ENCODE data around the gene ZNF268.

Gene ZNF268

DNA sequence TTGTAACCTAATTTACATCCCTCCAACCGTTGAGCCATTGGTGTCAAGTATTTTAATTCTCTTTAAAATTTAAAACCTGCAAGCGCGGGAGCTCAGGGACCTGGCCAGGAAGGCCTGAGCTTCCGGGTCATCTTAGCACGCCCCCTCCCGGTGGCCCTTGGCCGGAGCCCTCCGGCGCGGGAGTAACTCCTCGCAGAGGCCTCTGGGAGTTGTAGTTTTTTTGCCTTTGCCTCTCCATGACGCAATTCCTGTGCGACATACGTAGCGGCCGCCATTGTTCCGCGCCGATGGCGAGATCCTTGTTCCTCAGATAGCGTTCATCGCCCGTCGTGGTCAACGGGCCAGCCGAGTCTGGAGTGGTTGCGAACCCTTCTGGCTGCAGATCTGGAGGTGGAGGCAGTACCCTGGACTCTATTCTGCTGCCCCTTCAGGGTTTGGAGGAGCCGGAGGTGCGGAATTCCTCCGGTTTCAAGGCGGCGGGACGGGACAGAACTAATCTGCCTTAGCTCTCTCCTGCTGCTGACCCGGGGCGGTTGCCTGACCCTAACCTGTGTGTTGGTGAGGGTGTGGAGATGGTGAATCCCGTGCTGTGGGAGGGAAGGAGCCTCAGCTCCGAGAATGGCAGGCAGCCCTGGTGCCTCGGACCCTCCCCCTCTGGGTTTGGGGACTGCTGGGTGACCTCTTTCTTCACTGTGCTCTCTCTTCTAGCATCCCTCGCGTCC, at the start of gene ZNF268:
TSS of gene ZNF268 (plus strand) at position 258 of the 722 bp plus-strand sequence. CDS start 503 bp downstream, outside the sequence.
- in situ Hi-C loops (cut with MboI; ENCODE audit: low sequenced_read_pairs) = no loop called here

DNA sequence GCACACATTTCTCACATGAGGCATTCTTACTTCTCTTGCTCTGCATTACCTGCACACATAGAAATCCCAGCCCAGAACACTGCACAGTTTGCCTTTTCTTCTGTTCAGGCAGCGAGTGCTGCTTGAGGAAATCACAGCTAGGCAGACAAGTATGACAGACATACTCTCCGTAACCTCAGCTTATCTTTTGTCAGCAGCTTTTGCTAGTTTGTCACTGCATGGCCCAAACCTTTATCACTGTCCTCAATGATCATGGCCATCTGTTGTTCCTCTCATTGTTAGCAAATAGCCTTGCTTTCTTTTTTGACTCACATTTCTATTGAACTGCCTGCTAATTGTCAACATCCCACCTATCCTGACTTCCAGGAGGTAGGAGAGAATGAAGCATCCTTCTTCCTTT, 45.5 kb upstream of the ZNF268 start:
- in situ Hi-C loops (cut with MboI; ENCODE audit: low sequenced_read_pairs) = no loop called here

DNA sequence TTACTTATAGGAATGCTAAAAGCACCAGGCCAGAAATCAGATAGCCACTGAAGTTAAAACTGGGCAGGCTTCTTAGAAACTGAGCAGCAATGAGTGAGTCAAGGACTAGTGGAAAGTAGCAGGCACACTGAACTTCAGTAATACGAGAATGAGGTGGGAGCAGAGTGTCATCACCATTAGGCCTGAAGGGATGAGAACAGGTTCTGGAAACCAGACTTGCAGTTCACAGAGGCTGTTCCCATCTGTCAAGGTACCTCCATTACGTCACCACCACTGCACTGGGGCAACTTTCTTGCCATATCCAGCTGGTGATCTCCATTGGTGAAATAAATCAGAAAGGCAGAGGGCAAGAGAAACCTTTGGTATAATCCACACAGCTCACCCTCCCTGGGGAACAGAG, 35.3 kb upstream of the ZNF268 start:
- in situ Hi-C loops (cut with MboI; ENCODE audit: low sequenced_read_pairs) = no loop called here

DNA sequence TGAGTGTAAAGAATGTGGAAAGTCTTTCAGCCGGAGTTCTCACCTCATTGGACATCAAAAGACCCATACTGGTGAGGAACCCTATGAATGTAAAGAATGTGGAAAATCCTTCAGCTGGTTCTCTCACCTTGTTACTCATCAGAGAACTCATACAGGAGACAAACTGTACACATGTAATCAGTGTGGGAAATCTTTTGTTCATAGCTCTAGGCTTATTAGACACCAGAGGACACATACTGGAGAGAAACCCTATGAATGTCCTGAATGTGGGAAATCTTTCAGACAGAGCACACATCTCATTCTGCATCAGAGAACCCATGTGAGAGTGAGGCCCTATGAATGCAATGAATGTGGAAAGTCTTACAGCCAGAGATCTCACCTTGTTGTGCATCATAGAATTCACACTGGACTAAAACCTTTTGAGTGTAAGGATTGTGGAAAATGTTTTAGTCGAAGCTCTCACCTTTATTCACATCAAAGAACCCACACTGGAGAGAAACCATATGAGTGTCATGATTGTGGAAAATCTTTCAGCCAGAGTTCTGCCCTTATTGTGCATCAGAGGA, 25.1 kb upstream of the ZNF268 start:
- in situ Hi-C loops (cut with MboI; ENCODE audit: low sequenced_read_pairs) = no loop called here

DNA sequence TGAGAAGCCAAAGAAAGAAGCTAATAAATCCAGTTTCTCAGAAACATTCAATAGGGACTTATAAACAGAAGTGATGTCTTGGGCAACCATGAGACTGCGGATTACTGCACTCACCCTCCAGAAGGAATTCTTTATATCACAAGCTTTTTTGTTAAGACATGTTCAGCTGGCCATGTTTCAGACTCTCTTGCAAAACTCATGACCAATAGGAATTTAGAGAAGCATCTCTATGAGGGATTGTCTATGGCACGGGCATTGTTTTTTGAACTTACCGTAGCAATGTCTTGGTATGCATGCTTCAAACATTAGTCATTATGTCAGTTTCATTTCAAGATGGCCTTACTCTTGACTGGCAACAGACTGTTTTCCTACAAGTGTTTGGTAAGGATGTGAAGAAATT, 15.5 kb upstream of the ZNF268 start:
- in situ Hi-C loops (cut with MboI; ENCODE audit: low sequenced_read_pairs) = no loop called here

DNA sequence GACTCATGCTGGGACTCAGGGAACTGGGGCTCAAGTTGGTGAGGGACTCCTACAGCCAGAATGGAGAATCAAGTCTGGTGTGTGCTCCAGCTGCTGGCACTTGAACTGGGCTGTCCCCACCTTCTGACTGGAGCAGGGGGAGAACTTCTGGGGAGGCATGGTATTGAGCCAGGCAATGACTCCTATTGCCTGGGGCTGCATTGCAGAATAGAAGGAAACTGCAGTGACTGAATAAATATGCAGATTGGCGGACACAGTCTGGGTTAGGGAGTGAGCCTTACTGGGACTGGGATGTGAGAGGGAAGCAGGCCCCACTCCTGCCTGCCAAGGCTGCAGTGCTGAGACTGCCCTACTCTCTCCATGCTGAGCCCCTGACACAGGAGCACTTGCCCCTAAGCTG, 8.8 kb upstream of the ZNF268 start:
- in situ Hi-C loops (cut with MboI; ENCODE audit: low sequenced_read_pairs) = no loop called here

DNA sequence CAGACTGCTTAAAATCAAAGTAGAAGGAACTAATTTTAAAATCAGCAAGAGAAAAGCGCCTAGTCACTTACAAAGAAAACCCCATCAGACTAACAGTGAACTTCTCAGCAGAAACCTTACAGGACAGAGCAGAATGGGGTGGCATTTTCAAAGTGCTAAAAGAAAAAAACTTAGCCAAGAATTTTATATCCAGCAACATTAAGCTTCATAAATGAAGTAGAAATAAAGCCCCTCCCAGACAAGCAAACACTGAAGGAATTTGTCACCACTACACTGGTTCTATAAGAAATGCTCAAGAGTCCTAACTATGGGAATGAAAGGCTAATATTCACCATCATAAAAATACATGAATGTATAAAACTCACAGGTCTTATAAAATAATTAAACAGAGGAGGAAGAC, 6.4 kb upstream of the ZNF268 start:
- in situ Hi-C loops (cut with MboI; ENCODE audit: low sequenced_read_pairs) = no loop called here

DNA sequence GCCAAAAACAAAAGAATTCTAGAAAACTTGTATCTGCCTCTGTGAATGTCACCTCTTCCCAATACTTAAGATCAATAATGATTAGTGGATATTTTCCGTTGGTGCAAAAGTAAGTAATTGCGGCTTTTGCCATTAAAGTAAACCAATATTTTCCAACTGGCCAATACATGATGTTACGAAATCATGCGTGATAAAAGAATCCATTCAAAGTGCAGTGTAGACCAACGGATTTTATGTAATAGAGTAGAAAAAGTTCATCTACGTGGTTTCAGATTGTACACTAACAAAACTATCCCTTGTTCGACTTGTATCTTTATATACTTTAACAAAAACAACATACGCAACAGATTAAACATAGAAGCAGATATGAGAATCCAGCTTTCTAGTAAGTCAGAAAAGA, 626 bp upstream of the ZNF268 start:
- in situ Hi-C loops (cut with MboI; ENCODE audit: low sequenced_read_pairs) = no loop called here

DNA sequence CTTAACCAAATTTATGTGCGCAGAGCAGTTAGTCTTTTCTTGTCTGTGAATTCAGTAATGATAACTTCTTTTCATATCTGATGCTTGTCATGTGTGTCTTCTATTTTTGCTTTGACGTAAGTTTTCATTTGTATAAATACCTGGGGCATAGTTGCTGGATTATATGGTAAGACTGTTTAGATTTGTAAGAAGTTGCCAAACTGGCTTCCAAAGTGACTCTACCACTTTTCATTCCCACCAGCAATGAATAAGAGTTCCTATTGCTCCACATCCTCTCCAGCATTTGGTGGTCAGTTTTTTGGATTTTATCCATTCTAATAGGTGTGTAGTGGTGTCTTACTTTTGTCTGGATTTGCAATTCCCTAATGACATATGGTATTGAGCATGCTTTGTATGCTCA, 8.9 kb downstream of the ZNF268 start:
- in situ Hi-C loops (cut with MboI; ENCODE audit: low sequenced_read_pairs) = no loop called here

DNA sequence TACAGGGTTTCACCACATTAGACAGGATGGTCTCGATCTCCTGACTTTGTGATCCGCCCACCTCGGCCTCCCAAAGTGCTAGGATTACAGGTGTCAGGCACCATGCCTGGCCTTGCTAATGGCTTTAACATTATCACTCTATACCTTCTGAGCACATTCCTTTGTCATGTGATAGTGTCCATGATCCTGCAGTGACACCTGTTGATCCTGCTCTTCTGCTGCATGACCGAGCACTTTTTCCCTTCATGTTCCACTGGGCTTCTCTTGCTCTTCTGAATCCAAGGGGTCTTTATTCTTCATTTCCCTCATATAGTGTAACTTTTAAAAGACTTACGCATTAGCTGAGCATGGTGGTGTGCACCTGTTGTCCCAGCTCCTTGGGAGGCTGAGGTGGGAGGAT, 11.6 kb downstream of the ZNF268 start:
- in situ Hi-C loops (cut with MboI; ENCODE audit: low sequenced_read_pairs) = no loop called here

DNA sequence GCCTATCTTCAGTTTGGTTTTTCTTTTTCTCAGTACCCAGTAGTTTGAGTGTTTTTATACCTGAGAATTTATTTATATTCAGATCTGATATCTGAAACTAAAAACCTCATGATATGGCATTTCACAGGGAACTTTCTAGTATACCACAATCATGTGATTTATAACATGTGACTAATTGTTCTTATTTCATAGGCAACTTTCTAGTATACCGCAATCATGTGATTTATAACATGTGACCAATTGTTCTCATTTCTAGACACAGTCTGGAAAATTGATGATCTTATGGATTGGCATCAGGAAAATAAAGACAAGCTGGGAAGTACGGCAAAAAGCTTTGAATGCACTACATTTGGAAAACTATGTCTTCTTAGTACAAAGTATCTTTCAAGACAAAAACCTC, 20.6 kb downstream of the ZNF268 start:
- in situ Hi-C loops (cut with MboI; ENCODE audit: low sequenced_read_pairs) = no loop called here

DNA sequence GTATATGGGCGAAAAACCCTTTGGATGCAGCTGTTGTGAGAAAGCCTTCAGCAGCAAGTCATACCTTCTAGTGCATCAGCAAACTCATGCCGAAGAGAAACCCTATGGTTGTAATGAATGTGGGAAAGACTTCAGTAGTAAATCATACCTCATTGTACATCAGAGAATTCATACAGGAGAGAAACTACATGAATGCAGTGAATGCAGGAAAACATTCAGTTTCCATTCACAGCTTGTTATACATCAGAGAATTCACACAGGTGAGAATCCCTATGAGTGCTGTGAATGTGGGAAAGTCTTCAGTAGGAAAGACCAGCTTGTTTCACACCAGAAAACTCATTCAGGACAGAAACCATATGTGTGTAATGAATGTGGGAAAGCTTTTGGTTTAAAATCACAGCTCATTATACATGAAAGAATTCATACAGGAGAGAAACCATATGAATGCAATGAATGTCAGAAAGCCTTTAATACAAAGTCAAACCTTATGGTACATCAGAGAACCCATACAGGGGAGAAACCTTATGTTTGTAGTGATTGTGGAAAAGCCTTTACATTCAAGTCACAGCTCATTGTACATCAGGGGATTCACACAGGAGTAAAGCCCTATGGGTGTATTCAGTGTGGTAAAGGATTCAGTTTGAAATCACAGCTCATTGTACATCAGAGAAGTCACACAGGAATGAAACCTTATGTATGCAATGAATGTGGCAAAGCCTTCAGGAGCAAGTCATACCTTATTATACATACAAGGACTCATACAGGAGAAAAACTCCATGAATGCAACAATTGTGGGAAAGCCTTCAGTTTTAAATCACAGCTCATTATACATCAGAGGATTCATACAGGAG, 21.4 kb downstream of the ZNF268 start:
- in situ Hi-C loops (cut with MboI; ENCODE audit: low sequenced_read_pairs) = no loop called here

DNA sequence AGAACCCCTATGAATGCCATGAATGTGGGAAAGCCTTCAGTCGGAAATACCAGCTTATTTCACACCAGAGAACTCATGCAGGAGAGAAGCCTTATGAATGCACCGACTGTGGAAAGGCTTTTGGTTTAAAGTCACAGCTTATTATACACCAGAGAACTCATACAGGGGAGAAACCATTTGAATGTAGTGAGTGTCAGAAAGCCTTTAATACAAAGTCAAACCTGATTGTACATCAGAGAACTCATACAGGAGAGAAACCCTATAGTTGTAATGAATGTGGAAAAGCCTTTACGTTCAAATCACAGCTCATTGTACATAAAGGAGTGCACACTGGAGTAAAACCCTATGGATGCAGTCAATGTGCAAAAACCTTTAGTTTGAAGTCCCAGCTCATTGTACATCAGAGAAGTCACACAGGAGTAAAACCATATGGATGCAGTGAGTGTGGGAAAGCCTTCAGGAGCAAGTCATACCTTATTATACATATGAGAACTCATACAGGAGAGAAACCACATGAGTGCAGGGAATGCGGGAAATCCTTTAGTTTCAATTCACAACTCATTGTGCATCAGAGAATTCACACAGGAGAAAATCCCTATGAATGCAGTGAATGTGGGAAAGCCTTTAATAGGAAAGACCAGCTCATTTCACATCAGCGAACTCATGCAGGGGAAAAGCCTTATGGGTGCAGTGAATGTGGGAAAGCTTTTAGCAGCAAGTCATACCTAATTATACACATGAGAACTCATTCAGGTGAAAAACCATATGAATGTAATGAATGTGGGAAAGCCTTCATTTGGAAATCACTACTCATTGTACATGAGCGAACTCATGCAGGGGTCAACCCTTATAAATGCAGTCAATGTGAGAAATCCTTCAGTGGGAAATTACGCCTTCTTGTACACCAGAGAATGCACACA, 22.3 kb downstream of the ZNF268 start:
- in situ Hi-C loops (cut with MboI; ENCODE audit: low sequenced_read_pairs) = no loop called here

DNA sequence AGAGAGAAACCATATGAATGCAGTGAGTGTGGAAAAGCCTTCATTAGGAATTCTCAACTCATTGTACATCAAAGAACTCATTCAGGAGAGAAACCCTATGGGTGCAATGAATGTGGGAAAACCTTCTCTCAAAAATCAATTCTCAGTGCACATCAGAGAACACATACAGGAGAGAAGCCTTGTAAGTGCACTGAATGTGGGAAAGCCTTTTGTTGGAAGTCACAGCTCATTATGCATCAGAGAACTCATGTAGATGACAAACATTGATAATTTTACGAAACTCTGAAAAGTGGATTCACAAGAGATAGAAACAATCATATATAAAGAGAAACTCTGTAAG, 22.9 kb downstream of the ZNF268 start:
- in situ Hi-C loops (cut with MboI; ENCODE audit: low sequenced_read_pairs) = no loop called here

DNA sequence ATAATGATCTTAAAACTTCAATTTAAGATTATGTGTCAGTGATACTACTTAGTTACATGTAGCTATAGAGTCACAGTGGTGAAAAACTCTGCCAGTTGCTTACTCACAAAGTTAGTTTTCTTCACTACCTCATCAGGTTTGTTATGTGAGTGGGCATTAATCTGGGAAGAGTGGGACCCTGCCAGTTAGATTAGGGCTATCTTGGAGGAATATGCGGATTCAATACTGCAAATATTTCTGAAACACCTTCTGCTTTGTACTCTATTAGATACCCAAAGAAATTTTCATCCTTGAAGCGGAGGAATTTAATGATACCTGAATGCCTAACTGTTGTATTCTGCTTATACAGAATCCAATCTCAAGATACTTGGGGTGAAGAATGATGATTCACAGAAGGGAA, 25.1 kb downstream of the ZNF268 start:
- in situ Hi-C loops (cut with MboI; ENCODE audit: low sequenced_read_pairs) = no loop called here

DNA sequence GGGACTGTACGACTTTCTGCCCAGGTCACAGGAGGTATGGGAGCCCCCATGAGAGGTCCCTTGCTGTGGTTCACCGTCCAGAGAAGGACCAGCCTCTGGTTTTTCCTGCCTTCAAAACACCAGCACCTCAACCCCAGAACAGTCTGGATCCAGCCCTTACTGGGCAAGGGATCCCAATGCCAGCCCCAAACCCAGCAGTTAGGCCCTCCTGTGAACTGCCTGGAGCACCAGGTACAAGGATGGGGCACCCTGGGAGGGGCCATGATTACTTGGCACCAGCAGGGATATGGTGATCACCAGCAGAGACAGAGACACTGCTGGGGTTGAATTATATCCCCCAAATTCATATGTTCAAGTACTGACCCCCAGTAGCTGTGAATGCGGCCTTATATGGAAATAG, 34.4 kb downstream of the ZNF268 start:
- in situ Hi-C loops (cut with MboI; ENCODE audit: low sequenced_read_pairs) = no loop called here

DNA sequence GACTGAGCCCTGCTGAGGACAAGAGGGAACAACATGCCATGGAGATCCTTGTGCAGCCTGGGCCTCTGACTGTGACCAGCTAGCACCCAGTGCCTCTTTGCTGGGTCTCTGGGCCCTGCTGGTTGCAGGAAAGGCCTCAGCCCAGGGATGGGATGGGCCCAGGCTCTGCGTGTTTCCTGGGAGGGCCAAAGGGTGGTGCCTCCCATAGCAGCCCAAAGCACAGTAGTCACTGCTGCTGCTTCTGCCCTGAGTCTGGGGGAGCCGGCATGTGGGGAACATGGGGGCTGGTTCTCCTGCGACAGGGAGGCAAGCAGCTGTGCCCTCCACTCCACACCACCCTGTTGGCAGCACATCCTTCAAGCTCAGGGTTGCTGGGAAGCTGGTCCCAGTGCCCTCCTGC, 35.9 kb downstream of the ZNF268 start:
- in situ Hi-C loops (cut with MboI; ENCODE audit: low sequenced_read_pairs) = no loop called here

DNA sequence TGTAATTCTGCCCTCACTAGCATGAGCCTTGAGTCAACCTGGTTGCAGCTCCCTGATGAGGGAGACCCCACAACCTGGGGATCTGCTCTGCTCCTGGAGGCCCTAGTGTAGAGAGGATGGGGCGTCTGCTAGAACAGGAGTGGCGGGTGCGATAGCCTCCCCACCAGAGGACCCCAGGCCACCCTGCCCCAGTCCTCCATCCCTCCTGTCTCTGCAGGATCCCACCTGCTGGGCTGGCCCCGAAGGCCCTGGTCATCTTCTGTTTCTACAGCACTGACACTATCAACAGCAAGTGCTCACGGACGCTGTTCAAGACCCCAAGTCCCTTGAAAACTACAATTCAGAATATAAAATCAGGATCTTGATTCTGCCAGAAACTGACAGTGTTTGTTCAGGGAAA, 39.2 kb downstream of the ZNF268 start:
- in situ Hi-C loops (cut with MboI; ENCODE audit: low sequenced_read_pairs) = no loop called here

DNA sequence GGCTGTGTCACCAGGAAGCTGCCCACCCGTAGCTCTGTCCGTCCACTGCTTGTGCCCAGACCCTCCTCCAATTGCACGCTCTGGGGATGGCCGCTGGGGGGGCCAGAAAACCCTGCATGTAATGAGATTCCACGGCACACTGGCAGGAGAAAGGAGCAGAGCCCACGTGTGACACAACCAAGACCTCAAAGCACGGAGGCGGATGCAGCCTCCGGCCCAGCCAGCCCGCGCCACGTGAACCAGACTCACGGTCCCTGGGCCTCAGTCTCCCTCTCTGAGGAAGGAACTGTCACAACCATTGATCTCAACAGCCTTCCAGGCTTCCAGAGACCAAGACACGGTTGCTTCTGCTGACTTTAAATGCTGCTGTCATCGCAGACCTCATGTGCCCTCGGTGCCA, 39.9 kb downstream of the ZNF268 start:
- in situ Hi-C loops (cut with MboI; ENCODE audit: low sequenced_read_pairs) = no loop called here

DNA sequence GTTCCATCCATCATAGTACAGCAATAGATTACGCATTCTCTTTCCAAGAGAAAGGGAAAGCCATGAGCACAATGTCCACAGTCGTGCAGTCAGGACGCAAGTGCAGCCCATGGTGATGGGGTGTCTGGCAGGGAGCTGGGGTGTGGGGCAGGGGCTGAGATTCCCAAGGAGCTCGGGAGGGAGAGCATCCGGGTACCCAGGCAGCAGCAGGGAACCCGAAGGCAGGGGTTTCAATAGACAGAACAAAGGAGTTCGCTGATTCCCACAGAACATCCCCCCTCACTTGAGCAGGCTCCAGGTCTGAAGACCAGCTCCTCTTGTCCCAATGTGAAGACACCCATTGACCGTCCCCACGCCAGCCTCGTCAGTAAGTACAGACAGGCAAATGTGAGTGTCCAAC, 40.9 kb downstream of the ZNF268 start:
- in situ Hi-C loops (cut with MboI; ENCODE audit: low sequenced_read_pairs) = no loop called here

DNA sequence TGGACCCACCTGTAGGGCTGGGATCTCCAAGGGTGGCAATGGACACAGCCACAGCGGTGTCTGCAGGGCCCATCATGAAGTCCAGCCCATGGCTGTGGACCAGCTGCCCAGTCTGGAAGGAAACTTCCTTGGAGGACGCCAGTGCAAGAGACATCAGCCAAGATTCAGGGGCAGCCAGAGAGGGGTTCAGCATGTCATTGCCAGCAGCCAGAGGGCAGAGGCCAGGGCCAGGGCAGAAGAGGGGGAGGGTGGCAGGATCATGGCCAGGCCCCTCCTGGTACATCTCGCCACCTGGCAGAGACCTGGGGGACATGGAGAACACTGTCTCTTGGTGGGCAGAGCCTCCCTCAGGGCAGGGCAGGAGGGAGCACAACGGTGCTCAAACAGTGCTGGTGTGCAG, 44.2 kb downstream of the ZNF268 start:
- in situ Hi-C loops (cut with MboI; ENCODE audit: low sequenced_read_pairs) = no loop called here
